B cell (primary cell): ENCODE results near the gene JADE1. TPM values are rescaled to one million over a fixed set of nuclear protein-coding genes. Genes with fewer than 3 reads are reported as not detected.

Experiments
- ATAC-seq: fragments of 200-7000 bp; cut with Tn5 transposase; one replicate; pipeline ENCODE4 v1.10.0; 2021; ENCODE audit warnings: low read depth, mild to moderate bottlenecking, moderate number of reproducible peaks, moderate library complexity
- CTCF ChIA-PET: fragments of 350-600 bp; sonication (Branson Sonifier 250); formaldehyde crosslinking; loops from one replicate; lab custom pipeline; 2021; ENCODE audit warnings: antibody characterized with exemption, inconsistent platforms; lab: Charles Lee
- POLR2A ChIA-PET: fragments of 350-600 bp; sonication (Branson Sonifier 250); formaldehyde crosslinking; loops from one replicate; lab custom pipeline; 2021; ENCODE audit warnings: antibody characterized with exemption; lab: Charles Lee
- DNase-seq: peaks from one replicate; pipeline ENCODE4 v3.0.0; 2013
- H2AFZ ChIP-seq: 2 replicates; pipeline ENCODE4 v1.6.1; 2012; ENCODE audit warnings: mild to moderate bottlenecking, low read depth, low read length; ENCODE audit not compliant: insufficient read depth, poor library complexity, severe bottlenecking
- H3K27ac ChIP-seq, 2 donors: 1 replicate in 1 of 2; 2 replicates in 1 of 2; pipeline ENCODE4 v1.5.1; 2012 to 2013; ENCODE audit warnings: low read length in 2 of 2, mild to moderate bottlenecking in 2 of 2, moderate library complexity in 1 of 2
- H3K27me3 ChIP-seq, 4 experiments: fragments of 200-600 bp in 1 of 4; sonication (generic) in 1 of 4; replicated peaks in 1 of 4; 1 replicate in 2 of 4; 2 replicates in 2 of 4; pipeline versions ENCODE4 v1.6.1 to v1.7.0; 2013 to 2016; ENCODE audit warnings: low read length in 3 of 4, mild to moderate bottlenecking in 2 of 4, mixed read lengths in 1 of 4, moderate library complexity in 1 of 4; ENCODE audit not compliant: insufficient read depth in 4 of 4, control insufficient read depth in 3 of 4; ENCODE audit errors: control extremely low read depth in 1 of 4
- H3K36me3 ChIP-seq, 2 experiments: replicated peaks in 1 of 2; 1 replicate in 1 of 2; 2 replicates in 1 of 2; pipeline versions ENCODE4 v1.6.1 to v1.7.1; 2013; ENCODE audit warnings: low read length in 1 of 2; ENCODE audit not compliant: insufficient read depth in 2 of 2, control insufficient read depth in 1 of 2; ENCODE audit errors: control extremely low read depth in 1 of 2, extremely low read depth in 1 of 2
- H3K4me1 ChIP-seq, 2 donors: fragments of 200-600 bp in 1 of 2; sonication (generic) in 1 of 2; 1 replicate in 1 of 2; 2 replicates in 1 of 2; pipeline versions ENCODE4 v1.5.1 to v1.6.1; 2013 to 2017; ENCODE audit warnings: low read length in 2 of 2; ENCODE audit not compliant: control insufficient read depth in 2 of 2, insufficient read depth in 2 of 2
- H3K4me2 ChIP-seq: replicated peaks from 2 replicates; pipeline ENCODE3; 2012; ENCODE audit warnings: mild to moderate bottlenecking, low read depth, low read length; ENCODE audit not compliant: poor library complexity, severe bottlenecking
- H3K4me3 ChIP-seq, 5 experiments: fragments of 200-600 bp in 1 of 5; sonication (generic) in 1 of 5; 1 replicate in 3 of 5; 2 replicates in 2 of 5; pipeline versions ENCODE4 v1.5.1 to v1.7.0; 2011 to 2016; ENCODE audit warnings: low read length in 4 of 5, mild to moderate bottlenecking in 4 of 5, low read depth in 2 of 5, control low read depth in 1 of 5, moderate library complexity in 1 of 5; ENCODE audit not compliant: insufficient read depth in 1 of 5; ENCODE audit errors: control extremely low read depth in 1 of 5, extremely low read depth in 1 of 5
- H3K79me2 ChIP-seq: fragments of 200-600 bp; sonication (generic); one replicate; pipeline ENCODE4 v1.6.0; 2016; ENCODE audit warnings: low read length; ENCODE audit not compliant: control insufficient read depth, insufficient read depth
- H3K9ac ChIP-seq: fragments of 200-600 bp; sonication (generic); 2 replicates; pipeline ENCODE4 v1.6.1; 2017; ENCODE audit warnings: mild to moderate bottlenecking, low read length, moderate library complexity
- H3K9me3 ChIP-seq, 3 donors: one replicate each; pipeline versions ENCODE4 v1.6.1 to v1.7.1; 2013; ENCODE audit warnings: low read length in 2 of 3; ENCODE audit not compliant: control insufficient read depth in 2 of 3, insufficient read depth in 1 of 3; ENCODE audit errors: control extremely low read depth in 1 of 3
- H4K20me1 ChIP-seq: 2 replicates; pipeline ENCODE4 v1.6.0; 2012; ENCODE audit warnings: mild to moderate bottlenecking, low read length; ENCODE audit not compliant: insufficient read depth, control insufficient read depth, poor library complexity, severe bottlenecking
- H3K27ac Mint-ChIP-seq: one replicate; pipeline ENCODE4 v1.8.0; 2021; ENCODE audit warnings: mixed read lengths
- H3K27me3 Mint-ChIP-seq: one replicate; pipeline ENCODE4 v1.8.0; 2021; ENCODE audit warnings: mixed read lengths
- H3K4me1 Mint-ChIP-seq: one replicate; pipeline ENCODE4 v1.8.0; 2021; ENCODE audit warnings: mixed read lengths
- H3K4me3 Mint-ChIP-seq: one replicate; pipeline ENCODE4 v1.8.0; 2021; ENCODE audit warnings: mixed read lengths
- H3K9me3 Mint-ChIP-seq: one replicate; pipeline ENCODE4 v1.8.0; 2022; ENCODE audit warnings: mixed read lengths; ENCODE audit not compliant: insufficient read depth
- EZH2 ChIP-seq: IDR thresholded peaks from 2 replicates; pipeline ENCODE4 v1.6.1; 2012; ENCODE audit warnings: borderline replicate concordance, low read depth, mild to moderate bottlenecking, moderate library complexity, low read length; ENCODE audit not compliant: insufficient read depth, poor library complexity, severe bottlenecking
- WGBS: methylation state at CpG from one replicate; pipeline ENCODE4 v1.1.5; 2013; ENCODE audit warnings: missing lambda C conversion rate; ENCODE audit not compliant: insufficient coverage; 5-methylcytosine and 5-hydroxymethylcytosine counted together
- intact Hi-C: fragments of 100-400 bp; cut with micrococcal nuclease; formaldehyde crosslinking; loops from one replicate; pipeline ENCODE4 v1.10.0; 2022
- polyA plus RNA-seq: library from polyadenylated mRNA; depleted of rRNA; stranded (reverse); fragments of >200 nt; gene quantifications from 2 replicates; pipeline ENCODE4 v1.2.3, GENCODE V29; 2012
- total RNA-seq, 2 donors: library from RNA; stranded (reverse); fragments of 120-200 nt in 1 of 2; gene quantifications; 1 replicate in 1 of 2; 2 replicates in 1 of 2; pipeline versions ENCODE4 v1.2.3 to v1.2.4, GENCODE V29; 2013 to 2022
- TF ChIP-seq, protein P1 (sequence below): fragments of 200-600 bp; IDR thresholded peaks from one replicate; pipeline ENCODE4 v1.8.0; 2022; ENCODE audit warnings: antibody characterized with exemption, mild to moderate bottlenecking

Gene JADE1
- total and polyA plus RNA-seq, 2 donors (not counting 1 experiment from before 2014, with no cell fraction given) = 13.8 to 42.4 TPM

DNA sequence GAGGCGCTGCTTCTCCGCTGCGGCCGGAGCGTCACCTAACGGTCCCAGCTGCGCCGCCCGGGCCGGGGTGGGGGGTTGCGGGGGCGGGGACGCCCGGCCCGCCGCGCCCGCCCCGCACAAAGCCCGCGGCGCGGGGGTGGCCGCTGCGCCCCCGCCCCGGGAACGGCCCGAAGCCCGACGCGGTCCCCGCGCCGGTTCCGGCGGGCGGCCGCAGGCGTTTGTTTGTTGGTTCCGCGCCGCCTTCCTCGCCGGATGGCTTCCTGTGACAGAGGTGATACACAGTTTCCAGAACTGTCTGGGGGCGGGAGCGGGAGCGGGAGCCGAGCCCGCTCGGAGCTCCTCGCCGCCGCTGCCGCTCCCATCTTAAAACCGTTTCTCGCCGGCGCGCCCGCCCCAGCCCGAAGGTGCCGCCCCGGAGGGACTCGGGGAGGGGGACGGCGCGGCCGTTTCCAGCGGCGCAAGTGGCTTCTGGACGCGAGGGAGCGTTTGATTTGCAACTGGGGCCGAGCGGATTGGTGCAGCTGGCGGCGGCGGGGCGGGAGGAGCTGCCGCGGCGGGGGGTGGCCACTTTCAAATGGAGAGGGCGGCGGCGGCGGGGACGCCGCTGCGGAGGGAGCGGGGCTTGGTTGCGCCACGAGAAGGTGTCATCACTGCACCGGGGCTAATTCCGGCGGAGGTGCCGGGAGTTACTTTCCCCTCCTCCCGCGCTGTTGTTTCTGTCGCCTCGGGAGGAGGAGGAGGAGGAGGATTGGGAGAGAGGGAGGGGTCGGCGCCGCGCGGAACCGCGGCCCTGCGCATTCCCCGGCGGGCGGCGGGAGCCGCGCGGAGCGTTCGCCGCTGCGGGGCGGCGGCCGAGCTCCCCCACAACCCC lies 2.3 kb downstream of the JADE1 start:
- peaks cover 7 to 16% of the 10 kb centered on the region in 2 donors for H3K4me1 ChIP-seq
- H3K4me1 Mint-ChIP-seq = peaks cover 24% of the 10 kb centered on the region
- POLR2A ChIA-PET = interaction anchor here (0.7 to 1.5 kb wide), 2 partner anchors 14 to 282 kb away, joined by 4 to 5 read pairs; partner anchors contain the start of gene SCLT1
- peak overlapping the region; percentile 96 for H3K4me2 ChIP-seq
- no peaks in the 10 kb centered on the region for H3K27me3 ChIP-seq
- CTCF ChIA-PET = interaction anchor here (1.0 to 2.1 kb wide), 9 partner anchors 14 to 846 kb away, joined by 3 to 13 read pairs (median 3); no protein-coding TSS in a partner anchor
- peaks cover 0 to 6% (median 0%) of the 10 kb centered on the region in 3 donors for H3K9me3 ChIP-seq
- H3K36me3 ChIP-seq = no peaks in the 10 kb centered on the region
- ATAC-seq = peak; percentile 28
- no peaks in the 10 kb centered on the region for H3K9me3 Mint-ChIP-seq
- peak overlapping the region; percentile 30 to 94 (median 73) for H3K4me3 ChIP-seq
- peak overlapping the region; percentile 74 to 89 for H3K27ac ChIP-seq
- H3K79me2 ChIP-seq = peaks cover 56% of the 10 kb centered on the region
- peak; percentile 86 for DNase-seq
- intact Hi-C loops = loop anchor here (1.0 kb wide), 1 partner anchor 281 kb away; the partner anchor contains the start of gene SCLT1
- under 1% methylated on average over 120 of the region's 123 CpGs for WGBS
- TF ChIP-seq EZH2 = no peak
- TF ChIP-seq, protein P1, sequence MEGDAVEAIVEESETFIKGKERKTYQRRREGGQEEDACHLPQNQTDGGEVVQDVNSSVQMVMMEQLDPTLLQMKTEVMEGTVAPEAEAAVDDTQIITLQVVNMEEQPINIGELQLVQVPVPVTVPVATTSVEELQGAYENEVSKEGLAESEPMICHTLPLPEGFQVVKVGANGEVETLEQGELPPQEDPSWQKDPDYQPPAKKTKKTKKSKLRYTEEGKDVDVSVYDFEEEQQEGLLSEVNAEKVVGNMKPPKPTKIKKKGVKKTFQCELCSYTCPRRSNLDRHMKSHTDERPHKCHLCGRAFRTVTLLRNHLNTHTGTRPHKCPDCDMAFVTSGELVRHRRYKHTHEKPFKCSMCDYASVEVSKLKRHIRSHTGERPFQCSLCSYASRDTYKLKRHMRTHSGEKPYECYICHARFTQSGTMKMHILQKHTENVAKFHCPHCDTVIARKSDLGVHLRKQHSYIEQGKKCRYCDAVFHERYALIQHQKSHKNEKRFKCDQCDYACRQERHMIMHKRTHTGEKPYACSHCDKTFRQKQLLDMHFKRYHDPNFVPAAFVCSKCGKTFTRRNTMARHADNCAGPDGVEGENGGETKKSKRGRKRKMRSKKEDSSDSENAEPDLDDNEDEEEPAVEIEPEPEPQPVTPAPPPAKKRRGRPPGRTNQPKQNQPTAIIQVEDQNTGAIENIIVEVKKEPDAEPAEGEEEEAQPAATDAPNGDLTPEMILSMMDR = no peak
- peak overlapping the region; percentile 74 for H2AFZ ChIP-seq
- no peaks in the 10 kb centered on the region for H3K27me3 Mint-ChIP-seq
- H4K20me1 ChIP-seq = peaks cover 42% of the 10 kb centered on the region
- peak overlapping the region; percentile 93 for H3K9ac ChIP-seq
- peak overlapping the region; percentile 96 for H3K4me3 Mint-ChIP-seq
- H3K27ac Mint-ChIP-seq = peak overlapping the region; percentile 98
